ENCODE measurements around the gene IFITM10.

The IFITM10 gene

DNA sequence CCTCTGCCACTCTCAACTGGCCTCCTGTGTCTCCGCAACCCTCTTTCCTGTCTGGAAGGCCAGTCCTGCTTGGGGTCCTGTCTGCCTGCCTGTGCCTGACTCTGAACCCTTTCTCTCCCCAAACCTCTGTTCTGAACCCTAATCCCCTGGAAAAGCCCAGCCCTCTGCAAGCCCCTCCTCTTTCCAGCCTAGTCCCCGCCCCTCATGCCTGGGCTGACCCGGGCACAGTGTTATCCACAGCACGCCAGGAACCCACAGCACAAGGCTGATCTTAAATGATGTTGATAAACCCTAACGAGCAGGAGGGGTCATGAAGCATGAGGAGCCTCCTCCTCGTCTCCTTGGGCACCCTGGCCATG lies at the start of gene IFITM10:
TSS of gene IFITM10 (minus strand) at position 115 of the 359 bp plus-strand sequence. CDS start 153 bp downstream, outside the sequence.
- intact Hi-C loops (cut with DNase I): no loop called here
- peak in 10 of 42 donors; percentile 30 to 63 (median 42) for DNase-seq

GRCh38 chr11:1797391-1798125 lies 47.2 kb upstream of the IFITM10 start:
- intact Hi-C loops (cut with DNase I): no loop called here
- no peak for DNase-seq

- intact Hi-C loops (cut with DNase I): no loop called here
- DNase-seq: no peak
Measured at GRCh38 chr11:1796413-1797011, 46.1 kb upstream of the IFITM10 start.

DNA sequence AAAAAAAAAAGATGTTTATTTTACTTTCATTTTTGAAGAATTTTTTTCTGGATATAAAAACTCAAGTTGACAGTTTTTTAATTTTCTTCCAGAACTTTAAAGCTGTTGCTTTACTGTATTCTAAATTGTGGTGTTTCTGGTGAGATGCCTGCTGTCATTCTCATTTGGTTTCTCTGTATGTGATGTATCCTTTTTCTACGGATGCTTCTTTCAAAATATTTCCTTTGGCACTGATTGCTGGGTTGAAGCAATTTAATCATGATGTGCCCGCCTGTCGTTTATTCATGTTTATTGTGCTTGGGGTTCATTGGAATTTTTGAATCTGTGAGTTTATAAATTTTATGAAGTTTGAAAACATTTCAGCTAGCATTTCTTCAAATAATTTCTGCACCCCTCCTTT lies 42.7 kb upstream of the IFITM10 start:
- DNase-seq: no peak

GRCh38 chr11:1792461-1792860 lies 42.1 kb upstream of the IFITM10 start:
- DNase-seq: no peak
- intact Hi-C loops (cut with DNase I): no loop called here

More for the DNA sequence above, 42.7 kb upstream of the IFITM10 start:
- intact Hi-C loops (cut with DNase I): no loop called here

DNA sequence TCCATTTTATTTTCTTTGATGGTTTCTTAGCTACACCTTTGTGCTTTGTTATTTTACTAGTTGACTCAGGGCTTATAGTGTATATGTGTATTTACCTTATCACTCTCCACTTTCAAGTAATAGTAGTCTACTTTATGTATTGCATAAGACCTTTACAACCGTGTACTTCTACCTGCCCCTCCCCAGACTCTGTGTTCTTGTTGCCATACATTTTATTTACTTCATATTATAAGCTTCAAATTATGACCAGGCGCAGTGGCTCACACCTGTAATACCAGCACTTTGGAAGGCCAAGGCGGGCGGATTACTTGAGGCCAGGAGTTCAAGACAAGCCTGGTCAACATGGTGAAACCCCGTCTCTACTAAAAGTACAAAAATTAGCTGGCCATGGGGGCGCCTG lies 41.5 kb upstream of the IFITM10 start:
- intact Hi-C loops (cut with DNase I): no loop called here
- DNase-seq: no peak

DNA sequence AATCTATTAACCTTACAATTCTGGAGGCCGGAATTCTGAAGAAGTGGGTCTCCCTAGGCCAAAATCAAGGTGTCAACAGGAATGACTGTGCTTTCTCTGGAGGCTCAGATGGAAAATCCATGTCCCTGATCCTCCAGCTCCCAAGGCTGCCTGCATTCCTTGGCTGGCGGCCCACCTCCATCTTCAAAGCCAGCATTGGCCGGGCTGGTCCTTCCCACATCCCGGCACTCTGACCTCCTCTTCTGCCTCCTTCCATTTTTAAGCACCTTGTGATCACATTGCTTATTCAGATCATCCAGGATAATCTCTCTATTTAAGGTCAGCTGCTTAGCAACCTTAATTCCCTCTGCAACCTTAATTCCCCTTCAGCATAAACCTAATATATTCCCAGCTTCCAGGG lies 36.1 kb upstream of the IFITM10 start:
- DNase-seq: no peak

DNA sequence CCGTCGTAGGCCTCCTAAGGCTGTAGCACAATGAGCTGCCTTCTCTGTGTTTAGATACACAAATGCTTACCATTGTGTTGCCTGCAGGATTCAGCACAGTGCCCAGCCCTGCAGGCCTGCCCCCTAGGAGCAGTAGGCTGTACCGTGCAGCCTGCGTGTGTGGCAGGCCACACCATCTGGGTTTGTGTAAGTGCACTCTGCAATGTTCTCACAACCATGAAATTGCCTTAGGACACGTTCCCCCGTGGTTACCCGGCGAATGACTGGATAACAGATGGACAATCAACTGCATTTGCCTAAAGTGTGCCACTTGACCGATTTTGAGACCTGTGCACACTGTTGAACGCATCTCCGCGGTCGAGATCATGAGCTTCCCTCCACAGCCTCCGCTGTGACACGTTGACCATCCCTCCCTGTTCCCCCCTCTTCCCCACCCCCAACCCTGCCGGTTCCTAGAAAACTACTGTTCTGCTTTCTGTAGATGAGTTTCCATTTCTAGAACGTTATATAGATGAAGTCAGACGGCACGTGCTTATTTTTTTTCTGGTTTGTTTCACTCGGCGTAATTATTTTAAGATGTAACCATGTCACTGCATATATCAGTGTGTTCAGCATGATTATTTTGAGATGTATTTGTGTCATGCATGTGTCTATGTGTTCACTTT lies 35.5 kb upstream of the IFITM10 start:
- DNase-seq: peak in 1 of 42 donors; percentile 28
- intact Hi-C loops (cut with DNase I): no loop called here

More for the DNA sequence above, 36.1 kb upstream of the IFITM10 start:
- intact Hi-C loops (cut with DNase I): no loop called here

DNA sequence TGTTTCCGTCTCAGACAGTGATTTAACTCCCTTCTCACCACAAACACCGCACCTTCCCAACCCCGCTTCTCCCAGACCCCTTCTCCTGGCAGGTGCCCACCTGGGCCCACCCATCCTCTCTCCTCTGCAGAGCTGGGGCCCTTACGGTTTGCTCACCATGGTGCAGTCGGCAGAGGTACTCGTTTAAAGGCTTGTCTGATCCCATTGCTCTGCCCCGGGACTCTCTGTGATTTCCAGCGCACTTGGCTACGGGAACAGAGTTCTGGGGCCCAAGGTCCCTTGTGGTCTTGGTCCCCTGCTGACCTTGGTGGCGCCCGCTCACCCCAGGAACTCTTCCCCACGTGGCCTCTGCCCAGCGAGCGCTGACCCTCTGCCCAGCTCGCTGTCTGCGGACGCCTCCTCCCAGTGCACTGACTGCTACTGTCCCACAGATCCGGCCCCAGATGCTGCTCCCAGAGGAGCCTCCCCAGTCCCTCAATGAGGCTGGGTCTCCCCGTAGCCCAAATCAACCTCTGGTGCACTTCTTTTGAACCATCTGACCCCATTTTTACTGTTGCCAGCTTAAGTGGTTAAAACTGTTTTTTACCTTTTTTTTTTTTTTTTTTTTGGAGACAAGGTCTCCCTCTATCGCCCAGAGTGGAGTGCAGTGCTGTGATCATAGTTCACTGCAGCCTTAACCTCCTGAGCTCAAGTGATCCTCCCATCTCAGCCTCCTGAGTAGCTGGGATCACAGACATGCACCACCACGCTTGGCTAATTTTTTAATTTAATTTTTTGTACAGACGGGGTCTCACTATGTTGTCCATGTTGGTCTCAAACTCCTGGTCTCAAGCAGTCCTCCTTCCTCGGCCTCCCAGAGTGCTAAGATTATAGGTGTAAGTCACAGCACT lies 34.6 kb upstream of the IFITM10 start:
- intact Hi-C loops (cut with DNase I): no loop called here
- peak in 2 of 42 donors; percentile 1 to 33 for DNase-seq

- DNase-seq: peak in 1 of 42 donors; percentile 33
- intact Hi-C loops (cut with DNase I): no loop called here
Measured at GRCh38 chr11:1783725-1784529, 33.5 kb upstream of the IFITM10 start.

DNA sequence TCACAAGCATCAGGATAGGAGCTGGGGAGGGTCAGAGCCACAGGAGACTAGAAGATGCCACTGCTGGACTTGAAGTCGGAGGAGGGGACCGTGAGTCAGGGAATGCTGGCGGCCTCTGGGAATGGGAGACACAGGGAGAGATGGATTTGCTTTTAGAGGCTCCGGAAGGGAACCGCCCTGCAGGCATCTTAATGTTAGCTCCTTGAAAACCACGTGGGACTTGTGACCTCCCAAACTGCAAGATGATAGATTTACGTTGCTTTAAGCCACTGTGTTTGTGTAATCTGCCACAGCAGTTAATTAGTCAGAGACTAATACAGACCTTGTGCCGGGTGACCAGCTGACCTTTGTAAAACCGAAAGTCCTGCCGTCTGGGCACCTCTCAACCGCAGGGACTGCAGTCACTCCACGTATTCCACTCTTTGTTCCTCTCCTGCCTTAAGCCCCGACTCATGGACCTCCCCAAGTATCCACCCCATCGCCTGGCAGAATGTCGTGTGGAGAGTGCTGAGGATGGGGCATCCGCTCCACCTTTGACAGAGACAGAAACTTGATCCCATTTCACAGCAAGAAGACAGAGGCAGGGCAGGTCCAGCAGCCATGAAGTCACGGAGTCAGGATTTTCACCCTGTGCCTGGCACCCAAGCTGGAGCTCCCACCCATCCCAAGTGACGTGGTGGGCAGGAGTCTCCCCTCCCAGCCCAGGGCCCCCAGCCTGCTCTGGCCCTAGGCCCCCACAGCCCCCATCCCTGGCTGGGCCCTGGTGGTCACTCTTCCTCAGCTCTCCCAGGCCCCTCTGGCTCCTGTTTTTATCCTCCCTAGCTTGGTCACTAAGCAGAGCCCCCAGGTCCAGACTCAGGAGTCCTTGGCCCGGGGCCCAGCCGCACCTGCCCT lies 32.7 kb upstream of the IFITM10 start:
- intact Hi-C loops (cut with DNase I): no loop called here
- peak in 2 of 42 donors; percentile 10 to 32 for DNase-seq

DNA sequence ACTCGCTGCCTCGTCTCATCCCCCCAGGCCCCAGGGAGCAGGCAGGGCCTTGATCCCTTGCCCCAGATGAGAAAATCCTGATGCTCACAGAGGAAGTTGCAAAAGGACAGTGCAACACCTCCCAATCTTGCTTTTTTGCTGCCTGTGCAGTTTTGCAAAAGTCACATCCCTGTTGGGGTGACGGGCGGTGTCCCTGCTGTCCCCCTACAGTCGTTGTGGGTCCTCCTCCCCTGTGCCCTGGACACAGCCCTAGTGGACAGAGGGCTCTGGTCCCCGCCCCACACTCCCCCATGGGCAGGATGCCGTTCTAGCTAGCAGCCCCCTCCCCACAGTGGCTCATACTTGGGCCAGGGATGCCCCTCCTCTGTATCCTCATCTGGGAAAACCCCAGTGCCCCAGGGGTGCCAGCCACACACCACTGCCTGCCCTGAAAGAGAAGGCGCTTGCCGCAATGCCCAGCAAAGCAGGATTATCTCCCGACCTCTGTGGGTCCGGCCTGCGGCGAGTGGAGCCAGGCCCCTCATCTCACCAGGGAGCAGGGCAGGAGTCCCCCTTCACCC lies 31.7 kb upstream of the IFITM10 start:
- DNase-seq: peak in 3 of 42 donors; percentile 11 to 34 (median 13)
- intact Hi-C loops (cut with DNase I): no loop called here

GRCh38 chr11:1781593-1781975 lies 31.2 kb upstream of the IFITM10 start:
- peak in 1 of 42 donors; percentile 6 for DNase-seq
- intact Hi-C loops (cut with DNase I): no loop called here

DNA sequence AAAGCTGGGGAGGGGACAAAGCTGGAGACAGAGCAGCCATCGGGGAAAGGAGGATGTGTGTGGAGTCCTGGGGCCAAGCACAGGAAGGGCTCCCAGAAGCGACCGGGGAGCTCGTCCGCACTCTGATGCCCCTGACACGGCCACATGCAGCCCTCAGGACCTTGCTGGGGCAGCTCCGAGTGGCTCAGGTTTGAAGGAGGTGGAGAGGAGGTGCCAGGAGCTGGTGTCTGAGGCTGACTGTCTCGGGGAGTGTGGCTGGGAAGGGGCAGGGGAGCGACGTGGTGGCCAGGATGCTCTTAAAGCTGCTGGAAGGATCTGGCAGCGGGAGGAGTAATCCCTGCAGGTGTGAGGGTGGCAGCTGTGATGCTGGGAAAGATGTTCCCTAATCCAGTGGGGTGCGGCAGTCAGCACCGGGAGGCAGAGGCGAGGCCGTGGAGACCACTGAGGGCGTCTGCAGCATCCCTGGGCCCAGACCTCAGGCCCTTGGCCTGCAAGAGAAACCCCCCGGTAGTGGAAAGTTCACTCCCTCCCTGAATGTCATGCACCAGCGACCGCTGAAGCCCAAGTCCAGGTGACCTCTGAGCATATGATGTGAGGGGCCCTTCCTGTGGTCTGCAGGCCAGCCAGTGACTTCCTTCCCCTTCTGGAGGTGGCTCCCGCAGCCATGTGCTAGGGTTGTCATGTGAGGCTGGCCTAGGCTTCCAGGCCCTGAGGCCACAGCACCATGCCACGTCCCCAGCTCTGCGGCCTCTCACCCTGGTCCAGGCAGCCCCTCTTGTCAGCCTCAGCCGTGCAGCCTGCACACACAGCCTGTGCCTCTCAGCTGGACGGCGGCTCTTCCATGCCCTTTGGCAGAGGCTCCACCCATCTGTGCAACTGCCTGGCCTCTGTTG lies 30.6 kb upstream of the IFITM10 start:
- intact Hi-C loops (cut with DNase I): no loop called here

GRCh38 chr11:1779806-1780699 lies 29.7 kb upstream of the IFITM10 start:
- intact Hi-C loops (cut with DNase I): no loop called here
- DNase-seq: peak in 3 of 42 donors; percentile 2 to 30 (median 6)

More for the DNA sequence above, 30.6 kb upstream of the IFITM10 start:
- DNase-seq: peak in 13 of 42 donors; percentile 6 to 63 (median 37)

All from head of caudate nucleus (tissue), 42 donors.